ENCODE measurements around the gene CMTM5. TPM values are rescaled to one million over a fixed set of nuclear protein-coding genes. Genes with fewer than 3 reads are reported as not detected.

CMTM5 gene, protein sequence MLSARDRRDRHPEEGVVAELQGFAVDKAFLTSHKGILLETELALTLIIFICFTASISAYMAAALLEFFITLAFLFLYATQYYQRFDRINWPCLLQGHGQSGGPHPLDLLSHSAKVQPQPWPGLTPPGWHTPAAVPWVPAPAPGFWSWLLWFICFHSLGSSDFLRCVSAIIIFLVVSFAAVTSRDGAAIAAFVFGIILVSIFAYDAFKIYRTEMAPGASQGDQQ
- not detected for total RNA-seq

GRCh38 chr14:23376482-23377197 lies at the start of gene CMTM5:
TSS of gene CMTM5 (plus strand) at chr14:23377046. CDS start at chr14:23377252, 206 bp downstream.
- no peak within 1 kb of the TSS for H3K4me3 Mint-ChIP-seq
- ATAC-seq (no peak), DNase-seq (no peak)
- peaks cover 6% of the 10 kb centered on the region for H3K27me3 Mint-ChIP-seq (ENCODE audit: low read depth)
- no peaks in the 10 kb centered on the region for H3K9me3 Mint-ChIP-seq (ENCODE audit: insufficient read depth)
- peaks cover 10% of the 10 kb centered on the region for H3K4me1 Mint-ChIP-seq (ENCODE audit: low read depth)
- no peaks in the 10 kb centered on the region for H3K36me3 Mint-ChIP-seq (ENCODE audit: low read depth)
- H3K27ac Mint-ChIP-seq: no peak within 1 kb of the TSS
- CTCF ChIA-PET: interaction anchor here (7.5 kb wide), 1 partner anchor 49 kb away, joined by 87 read pairs; no protein-coding TSS in a partner anchor
- POLR2A ChIA-PET: interaction anchor here (2.1 kb wide), 1 partner anchor 54 kb away, joined by 7 read pairs; no protein-coding TSS in a partner anchor

DNA sequence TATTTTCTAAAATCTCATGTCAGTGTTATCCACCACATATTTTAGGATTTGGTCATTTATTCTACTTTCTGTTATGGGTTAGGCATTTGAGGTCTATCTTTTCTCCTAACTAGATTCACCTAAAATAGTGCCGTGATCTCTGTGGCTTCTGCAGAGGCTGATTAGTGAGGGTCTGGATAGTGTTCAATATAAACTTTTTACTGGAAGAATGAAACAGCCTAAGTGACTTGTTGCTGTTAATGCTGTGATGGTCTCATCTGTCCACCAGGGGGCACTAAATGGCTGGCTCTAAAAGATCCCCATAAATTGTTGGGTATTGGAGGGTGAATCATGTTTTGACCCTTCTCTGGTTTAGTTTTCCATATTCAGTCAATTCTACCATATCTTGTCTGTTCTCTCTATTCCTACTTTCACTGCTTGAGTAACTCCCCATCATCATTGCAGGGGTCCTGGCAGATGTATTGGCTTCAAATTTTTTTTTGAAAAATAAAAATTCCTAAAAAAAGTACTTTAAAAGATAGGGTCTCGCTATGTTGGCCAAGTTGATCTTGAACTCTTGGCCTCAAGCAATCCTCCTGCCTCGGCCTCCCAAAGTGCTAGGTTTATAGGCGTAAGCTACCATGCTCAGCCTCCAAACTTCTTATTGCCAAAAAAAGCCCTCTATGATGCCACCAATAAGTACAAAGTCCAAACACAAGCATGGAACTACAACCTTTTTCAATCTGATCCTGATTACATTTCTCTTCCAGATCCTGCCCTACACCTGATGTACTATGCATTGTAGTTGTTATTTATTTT lies 48.7 kb upstream of the CMTM5 start:
- DNase-seq (peak; percentile 79), ATAC-seq (peak; percentile 68)
- H3K27me3 Mint-ChIP-seq (ENCODE audit: low read depth): no peaks in the 10 kb centered on the region
- H3K4me1 Mint-ChIP-seq (ENCODE audit: low read depth): peaks cover 6% of the 10 kb centered on the region
- no peaks in the 10 kb centered on the region for H3K9me3 Mint-ChIP-seq (ENCODE audit: insufficient read depth)
- ChIA-PET CTCF (interaction anchor here (0.6 to 6.5 kb wide), 9 partner anchors 8 to 232 kb away, joined by 3 to 87 read pairs (median 4); partner anchors contain the start of gene CMTM5), POLR2A (no interaction called here)
- no peak overlapping the region for H3K27ac Mint-ChIP-seq
- H3K36me3 Mint-ChIP-seq (ENCODE audit: low read depth): peaks cover 29% of the 10 kb centered on the region
- no peak overlapping the region for H3K4me3 Mint-ChIP-seq

DNA sequence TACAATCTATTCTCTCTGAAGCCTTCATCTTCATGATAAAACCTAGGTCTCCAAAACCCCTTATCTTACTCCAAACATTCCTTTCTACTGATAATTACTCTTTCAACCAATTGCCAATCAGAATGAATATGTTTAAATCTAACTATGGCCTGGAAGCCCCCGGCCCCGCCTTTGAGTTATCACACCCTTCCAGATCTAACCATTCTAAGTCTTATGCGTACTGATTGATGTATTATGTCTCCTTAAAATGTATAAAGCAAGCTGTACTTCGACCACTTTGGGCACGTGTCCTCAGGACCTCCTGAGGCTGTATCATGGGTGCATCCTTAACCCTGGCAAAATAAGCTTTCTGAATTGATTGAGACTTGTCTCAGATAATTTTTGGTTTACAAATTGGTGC lies 41.2 kb upstream of the CMTM5 start:
- Mint-ChIP-seq H3K27me3 (ENCODE audit: low read depth) (peaks cover 27% of the 10 kb centered on the region), H3K9me3 (ENCODE audit: insufficient read depth) (peaks cover 3% of the 10 kb centered on the region), H3K36me3 (ENCODE audit: low read depth) (peaks cover 5% of the 10 kb centered on the region), H3K4me3 (no peak overlapping the region), H3K4me1 (ENCODE audit: low read depth) (no peaks in the 10 kb centered on the region), H3K27ac (no peak overlapping the region)
- DNase-seq: no peak
- ATAC-seq: no peak
- CTCF ChIA-PET: interaction anchor here (1.4 kb wide), 1 partner anchor 14 kb away, joined by 5 read pairs; the partner anchor contains the start of gene PABPN1
- POLR2A ChIA-PET: interaction anchor here (0.5 kb wide), 1 partner anchor 547 kb away, joined by 6 read pairs; no protein-coding TSS in a partner anchor

- Mint-ChIP-seq H3K27me3 (ENCODE audit: low read depth) (peaks cover 28% of the 10 kb centered on the region), H3K4me1 (ENCODE audit: low read depth) (no peaks in the 10 kb centered on the region), H3K4me3 (no peak overlapping the region), H3K9me3 (ENCODE audit: insufficient read depth) (peaks cover 4% of the 10 kb centered on the region), H3K36me3 (ENCODE audit: low read depth) (peaks cover 5% of the 10 kb centered on the region), H3K27ac (no peak overlapping the region)
- DNase-seq (no peak), ATAC-seq (no peak)
- ChIA-PET POLR2A (no interaction called here), CTCF (interaction anchor here (1.6 kb wide), 1 partner anchor 40 kb away, joined by 9 read pairs; no protein-coding TSS in a partner anchor)
These were observed 37.2 kb upstream of the CMTM5 start for GRCh38 chr14:23339506-23340268.

DNA sequence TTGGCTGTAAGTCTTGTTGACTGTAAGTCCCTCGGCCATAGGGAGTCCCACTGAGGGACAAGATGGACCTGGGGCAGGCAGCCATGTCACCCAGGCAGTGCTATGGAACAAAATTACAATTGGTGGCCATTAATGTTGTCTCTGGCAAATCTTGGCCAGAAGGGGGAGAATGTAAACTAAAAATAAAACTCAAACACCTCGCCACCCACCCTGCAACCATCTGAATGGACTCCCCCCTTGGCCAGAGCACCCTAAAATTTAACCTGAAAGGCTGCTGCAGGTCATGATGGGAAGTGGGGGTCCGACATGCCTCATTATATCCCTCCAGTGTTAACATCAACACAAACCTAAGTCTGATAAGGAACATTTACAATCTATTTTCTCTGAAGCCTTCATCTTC lies 32.4 kb upstream of the CMTM5 start:
- ChIA-PET CTCF (interaction anchor here (2.5 kb wide), 1 partner anchor 36 kb away, joined by 12 read pairs; no protein-coding TSS in a partner anchor), POLR2A (interaction anchor here (0.7 kb wide), 1 partner anchor 10 kb away, joined by 3 read pairs; no protein-coding TSS in a partner anchor)
- DNase-seq (no peak), ATAC-seq (no peak)
- H3K4me1 Mint-ChIP-seq (ENCODE audit: low read depth): no peaks in the 10 kb centered on the region
- no peak overlapping the region for H3K4me3 Mint-ChIP-seq
- no peak overlapping the region for H3K27ac Mint-ChIP-seq
- peaks cover 6% of the 10 kb centered on the region for H3K27me3 Mint-ChIP-seq (ENCODE audit: low read depth)
- H3K36me3 Mint-ChIP-seq (ENCODE audit: low read depth): peaks cover 2% of the 10 kb centered on the region
- H3K9me3 Mint-ChIP-seq (ENCODE audit: insufficient read depth): peaks cover 4% of the 10 kb centered on the region

DNA sequence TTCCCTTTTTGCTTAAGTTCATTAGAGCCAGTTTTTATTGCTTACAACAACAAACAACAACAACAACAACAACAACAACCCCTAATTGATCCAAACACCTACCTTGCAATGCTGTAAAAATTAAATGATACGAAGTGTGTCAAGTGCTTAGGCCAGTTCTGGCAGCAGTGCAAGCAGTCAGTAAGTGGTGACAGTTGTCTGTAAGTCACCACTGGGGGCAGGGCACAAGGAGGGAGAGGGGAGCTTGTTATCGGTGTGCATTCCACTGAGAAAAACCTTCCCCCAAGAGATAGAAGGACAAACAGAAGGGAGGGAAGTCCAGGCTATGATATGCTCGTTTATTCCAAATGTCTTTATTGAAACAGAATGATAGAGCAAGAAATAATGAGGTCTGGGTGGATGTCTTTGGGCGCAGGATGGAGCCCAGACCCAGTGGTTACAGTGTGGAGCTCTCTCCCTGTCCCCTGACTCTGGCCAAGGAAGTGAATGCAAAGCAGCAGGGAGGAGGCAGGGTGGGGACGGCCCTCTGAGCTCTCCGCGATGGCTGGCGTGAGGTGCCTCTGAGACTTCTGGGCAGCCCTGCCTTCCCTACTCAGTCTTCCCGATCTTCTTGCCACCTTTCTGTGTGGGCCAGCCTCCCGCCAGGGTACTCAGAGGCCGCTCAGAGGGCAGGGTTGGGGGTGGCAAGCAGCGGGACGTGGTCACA lies 30.7 kb upstream of the CMTM5 start:
- Mint-ChIP-seq H3K27me3 (ENCODE audit: low read depth) (peaks cover 12% of the 10 kb centered on the region), H3K27ac (no peak overlapping the region), H3K9me3 (ENCODE audit: insufficient read depth) (no peaks in the 10 kb centered on the region), H3K4me3 (no peak overlapping the region), H3K36me3 (ENCODE audit: low read depth) (no peaks in the 10 kb centered on the region), H3K4me1 (ENCODE audit: low read depth) (peaks cover 1% of the 10 kb centered on the region)
- no peak for ATAC-seq
- CTCF ChIA-PET: interaction anchor here (1.0 to 2.0 kb wide), 2 partner anchors 19 to 34 kb away, joined by 4 to 8 read pairs; no protein-coding TSS in a partner anchor
- POLR2A ChIA-PET: no interaction called here
- DNase-seq: no peak

DNA sequence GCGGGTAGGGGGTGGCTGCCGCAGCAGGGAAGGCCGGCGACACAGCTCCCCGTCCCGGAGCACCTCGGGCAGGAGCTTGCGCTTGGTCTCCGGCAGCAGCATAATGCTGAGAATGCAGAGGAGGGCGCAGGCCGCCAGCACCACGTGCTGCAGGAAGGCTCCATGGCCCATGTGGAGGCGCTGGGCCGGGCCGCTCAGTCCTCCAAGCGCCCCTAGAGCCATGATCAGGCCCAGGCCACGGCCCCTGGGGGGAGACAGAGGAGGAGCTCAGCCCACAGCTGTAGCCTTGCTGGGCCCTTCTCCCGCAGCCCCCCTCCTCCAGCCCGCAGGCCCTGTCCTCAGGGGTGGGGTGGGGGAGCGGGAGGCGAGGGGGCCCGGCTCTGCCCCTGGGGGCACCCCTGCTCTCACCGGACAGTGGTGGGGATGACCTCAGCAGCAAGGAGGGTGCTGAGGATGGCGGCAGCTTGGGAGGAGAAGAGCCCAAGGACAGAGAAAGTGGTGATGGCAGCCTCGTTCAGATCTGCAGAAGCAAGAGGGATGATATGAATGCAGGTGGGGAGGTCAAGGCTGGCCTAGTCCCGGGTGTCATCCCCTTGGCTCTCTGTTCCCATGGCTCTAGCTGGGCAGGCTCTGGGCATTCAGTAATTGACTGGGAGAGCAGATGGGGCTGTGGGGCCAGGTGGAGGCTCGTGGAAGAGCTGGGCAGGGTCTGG lies 30.0 kb upstream of the CMTM5 start:
- CTCF ChIA-PET: interaction anchor here (2.0 kb wide), 1 partner anchor 33 kb away, joined by 8 read pairs; no protein-coding TSS in a partner anchor
- no peak for ATAC-seq

GRCh38 chr14:23347406-23348296 lies 29.2 kb upstream of the CMTM5 start:
- Mint-ChIP-seq H3K27ac (no peak overlapping the region), H3K27me3 (ENCODE audit: low read depth) (peaks cover 18% of the 10 kb centered on the region), H3K36me3 (ENCODE audit: low read depth) (no peaks in the 10 kb centered on the region), H3K9me3 (ENCODE audit: insufficient read depth) (no peaks in the 10 kb centered on the region), H3K4me1 (ENCODE audit: low read depth) (peaks cover 4% of the 10 kb centered on the region), H3K4me3 (no peak overlapping the region)
- ATAC-seq (no peak), DNase-seq (no peak)
- ChIA-PET CTCF (no interaction called here), POLR2A (no interaction called here)

More for the DNA sequence above, 30.0 kb upstream of the CMTM5 start:
- Mint-ChIP-seq H3K9me3 (ENCODE audit: insufficient read depth) (no peaks in the 10 kb centered on the region), H3K36me3 (ENCODE audit: low read depth) (no peaks in the 10 kb centered on the region), H3K27ac (no peak overlapping the region), H3K4me1 (ENCODE audit: low read depth) (peaks cover 4% of the 10 kb centered on the region), H3K27me3 (ENCODE audit: low read depth) (peaks cover 18% of the 10 kb centered on the region), H3K4me3 (no peak overlapping the region)
- no peak for DNase-seq
- POLR2A ChIA-PET: no interaction called here

DNA sequence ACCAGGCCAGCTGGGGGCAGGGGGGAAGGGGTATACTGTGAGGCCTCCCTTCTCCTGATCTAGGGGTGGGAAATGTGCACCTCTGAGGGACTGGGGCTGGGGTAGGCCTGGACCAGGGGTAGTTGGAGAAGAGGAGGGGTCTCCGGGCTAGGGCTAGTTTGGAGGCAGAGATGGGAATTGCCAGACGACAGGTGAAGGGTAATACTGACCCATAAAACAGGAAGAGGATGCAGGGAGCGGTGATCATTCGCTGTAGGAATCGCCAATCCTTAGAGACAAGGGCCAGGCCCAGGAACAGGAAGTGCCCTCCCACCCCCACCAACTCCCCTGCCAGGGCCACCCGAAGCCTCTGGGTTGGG lies 28.6 kb upstream of the CMTM5 start:
- Mint-ChIP-seq H3K9me3 (ENCODE audit: insufficient read depth) (no peaks in the 10 kb centered on the region), H3K4me3 (no peak overlapping the region), H3K36me3 (ENCODE audit: low read depth) (no peaks in the 10 kb centered on the region), H3K4me1 (ENCODE audit: low read depth) (peaks cover 9% of the 10 kb centered on the region), H3K27me3 (ENCODE audit: low read depth) (peaks cover 24% of the 10 kb centered on the region), H3K27ac (no peak overlapping the region)
- POLR2A ChIA-PET: no interaction called here
- no peak for ATAC-seq
- CTCF ChIA-PET: no interaction called here
- no peak for DNase-seq
